Endometrial microvascular endothelial cells (primary cell): ENCODE results near the gene CDH3. TPM values are rescaled to one million over a fixed set of nuclear protein-coding genes. Genes with fewer than 3 reads are reported as not detected.
"Not testable (repeated sequence)": the region's sequence is repeated elsewhere in the genome, so short reads cannot be mapped to it uniquely, and the experiment has no call there.

Source experiments
- in situ Hi-C: cut with HindIII; loops from 2 replicates; pipeline ENCODE4 v1.10.0; 2017; ENCODE audit warnings: low sequenced_read_pairs, low pct_unique_long_range_greater_than_20kb; ENCODE audit errors: inconsistent ontology term
- total RNA-seq: library from RNA; depleted of rRNA; stranded (reverse); fragments of >200 nt; gene quantifications from one replicate; pipeline ENCODE4 v1.2.3, GENCODE V29; 2015; ENCODE audit errors: inconsistent ontology term

The CDH3 gene
- total RNA-seq, 1 donor from 2014 or later: not detected

- in situ Hi-C loops: no loop called here
These were observed 41.8 kb downstream of the CDH3 start for GRCh38 chr16:68686905-68687304.

- in situ Hi-C loops: no loop called here
These were observed 44.8 kb downstream of the CDH3 start for GRCh38 chr16:68689921-68690320.

DNA sequence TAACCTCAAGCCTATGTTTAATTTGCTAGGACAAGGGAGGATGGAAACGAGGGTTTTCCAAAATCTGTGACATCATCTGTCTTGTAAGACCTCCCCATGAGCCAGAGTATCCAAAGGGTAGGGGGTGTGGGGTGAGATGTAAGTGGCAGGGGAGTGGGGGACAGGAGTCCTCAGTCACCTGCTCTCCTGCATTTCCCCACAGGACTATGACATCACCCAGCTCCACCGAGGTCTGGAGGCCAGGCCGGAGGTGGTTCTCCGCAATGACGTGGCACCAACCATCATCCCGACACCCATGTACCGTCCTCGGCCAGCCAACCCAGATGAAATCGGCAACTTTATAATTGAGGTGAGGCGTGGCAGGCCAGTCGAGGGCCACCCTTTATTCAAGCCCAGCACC, 50.5 kb downstream of the CDH3 start:
- in situ Hi-C loops: no loop called here

DNA sequence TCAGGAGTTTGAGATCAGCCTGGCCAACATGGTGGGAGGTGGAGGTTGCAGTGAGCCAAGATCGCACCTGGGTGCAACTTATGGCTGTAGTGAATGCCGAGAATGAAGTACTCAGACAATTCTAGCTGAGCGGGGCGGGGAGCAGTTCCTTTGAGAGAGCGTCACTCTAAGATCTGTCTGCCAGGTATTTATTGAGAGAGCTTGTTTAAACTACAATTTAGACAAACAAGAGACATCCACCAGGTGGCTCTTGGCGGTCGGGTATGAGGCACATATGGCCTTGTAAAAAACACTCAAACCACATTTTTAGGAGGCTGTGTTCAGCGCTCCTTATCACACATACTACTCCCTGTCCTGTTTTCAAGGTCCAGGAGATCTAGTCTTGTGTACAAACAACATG, 51.4 kb downstream of the CDH3 start:
- in situ Hi-C loops: no loop called here

- in situ Hi-C loops: no loop called here
These were observed 53.0 kb downstream of the CDH3 start for GRCh38 chr16:68698091-68698490.

DNA sequence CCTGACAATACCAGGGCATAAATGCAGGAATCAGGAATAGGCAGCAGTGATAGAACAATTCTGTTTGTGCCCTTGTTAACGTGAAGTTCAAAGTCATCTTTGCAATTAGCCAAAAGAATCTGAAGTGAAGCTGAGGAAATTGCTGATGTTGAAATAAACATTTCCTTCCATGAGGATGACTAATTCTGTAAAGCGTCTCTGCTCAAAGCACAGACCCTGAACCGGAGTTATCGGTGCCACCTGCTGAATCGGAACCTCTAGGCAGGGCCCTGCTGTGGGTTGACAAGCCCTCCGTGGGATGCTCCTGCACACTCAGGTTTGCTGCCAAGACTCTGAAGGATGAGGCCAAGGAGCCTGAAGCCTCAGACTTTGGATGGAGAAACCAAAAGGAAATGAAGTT, 55.0 kb downstream of the CDH3 start:
- in situ Hi-C loops: no loop called here

GRCh38 chr16:68700831-68701230, 55.7 kb downstream of the CDH3 start:
- in situ Hi-C loops: no loop called here

- in situ Hi-C loops: no loop called here
These were observed 59.2 kb downstream of the CDH3 start for GRCh38 chr16:68704232-68704867.

DNA sequence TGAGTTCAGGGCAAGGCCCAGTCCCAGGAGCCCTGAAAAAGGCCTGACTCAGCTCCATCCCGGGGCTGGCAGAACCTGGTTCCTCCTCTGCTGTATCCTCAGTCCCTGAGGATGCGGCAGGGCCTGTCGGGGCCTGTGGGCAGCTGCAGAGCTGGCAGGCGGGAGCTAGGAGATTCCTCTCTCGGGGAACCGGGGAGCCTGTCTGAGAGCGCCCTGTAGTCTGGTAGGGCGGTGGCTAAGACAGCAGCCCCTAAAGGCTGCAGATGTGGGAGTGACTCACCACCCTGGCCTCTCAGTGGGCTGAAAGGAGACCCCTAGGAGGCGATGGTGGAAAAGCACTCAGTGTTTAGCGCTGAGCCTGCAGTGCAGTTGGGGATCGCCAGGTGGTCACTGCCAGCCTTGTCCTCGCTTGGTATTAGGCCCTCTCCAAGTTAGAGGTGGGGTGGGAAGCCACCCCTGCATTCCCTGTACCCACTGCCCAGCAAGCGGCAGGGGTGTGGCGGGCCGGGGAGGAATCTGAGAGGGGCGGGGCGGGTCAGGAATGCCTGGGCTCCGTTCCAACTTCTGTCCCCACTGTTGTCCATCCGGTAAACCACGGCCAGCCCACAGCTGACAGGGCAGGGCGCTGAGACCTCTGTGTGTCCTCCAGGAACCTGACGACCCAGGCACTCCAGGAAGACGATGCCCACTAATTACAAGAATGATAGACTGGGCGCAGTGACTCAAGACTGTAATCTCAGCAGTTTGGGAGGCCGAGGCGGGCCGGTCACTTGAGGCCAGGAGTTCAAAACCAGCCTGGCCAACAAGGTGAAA, 62.4 kb downstream of the CDH3 start:
- in situ Hi-C loops: no loop called here

GRCh38 chr16:68710211-68710610, 65.1 kb downstream of the CDH3 start:
- in situ Hi-C loops: no loop called here

GRCh38 chr16:68711421-68712139, 66.5 kb downstream of the CDH3 start:
- in situ Hi-C loops: no loop called here

- in situ Hi-C loops: no loop called here
These were observed 68.3 kb downstream of the CDH3 start for GRCh38 chr16:68713361-68713760.

- in situ Hi-C loops: no loop called here
These were observed 70.4 kb downstream of the CDH3 start for GRCh38 chr16:68715471-68715870.

DNA sequence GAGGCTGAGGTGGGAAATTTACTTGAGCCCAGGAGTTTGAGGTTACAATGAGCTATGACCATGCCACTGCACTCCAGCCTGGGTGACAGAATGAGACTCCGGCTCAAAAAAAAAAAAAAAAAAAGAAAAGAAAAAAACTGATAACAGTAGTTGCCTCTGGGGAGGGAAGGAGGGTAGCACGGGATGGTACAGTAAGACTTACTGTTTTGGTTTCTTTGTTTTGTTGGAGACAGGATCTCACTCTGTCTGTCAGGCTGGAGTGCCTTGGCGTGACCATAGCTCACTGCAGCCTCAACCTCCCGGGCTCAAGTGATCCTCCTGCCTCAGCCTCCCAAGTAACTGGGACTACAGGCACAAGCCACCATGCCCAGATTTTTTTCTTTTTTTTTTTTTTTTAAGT, 71.4 kb downstream of the CDH3 start:
- in situ Hi-C loops: not testable (repeated sequence)

DNA sequence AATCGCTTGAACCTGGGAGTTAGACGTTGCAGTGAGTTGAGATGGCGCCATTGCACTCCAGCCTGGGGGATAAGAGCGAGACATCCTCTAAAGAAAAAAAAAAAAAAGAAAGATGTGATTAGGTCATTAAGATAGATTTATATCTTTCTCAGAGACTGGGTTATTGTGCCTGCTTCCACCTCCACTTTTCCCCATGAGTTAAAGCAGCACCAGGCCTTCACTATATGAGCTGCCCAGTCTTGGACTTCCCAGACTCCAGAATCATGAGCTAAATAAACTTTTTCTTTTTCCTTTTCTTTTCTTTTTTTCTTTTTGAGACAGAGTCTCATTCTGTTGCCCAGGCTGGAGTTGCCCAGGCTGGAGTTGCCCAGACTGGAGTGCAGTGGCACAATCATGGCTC, 72.6 kb downstream of the CDH3 start:
- in situ Hi-C loops: no loop called here

DNA sequence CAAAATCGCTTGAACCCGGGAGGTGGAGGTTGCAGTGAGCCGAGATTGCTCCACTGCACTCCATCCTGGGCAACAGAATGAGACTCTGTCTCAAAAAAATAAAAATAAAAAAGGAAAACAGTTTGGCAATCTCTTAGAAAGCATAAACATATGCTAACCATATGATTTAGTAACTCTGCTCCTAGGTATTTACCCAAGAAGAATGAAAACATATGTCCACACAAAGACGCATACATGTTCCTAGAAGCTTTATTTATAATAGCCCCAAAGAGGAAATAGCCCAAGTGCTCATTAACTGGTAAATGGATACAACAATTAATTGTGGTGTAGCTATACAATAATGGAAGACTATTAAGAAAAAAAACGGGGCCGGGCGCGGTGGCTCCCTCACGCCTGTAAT, 73.5 kb downstream of the CDH3 start:
- in situ Hi-C loops: no loop called here

DNA sequence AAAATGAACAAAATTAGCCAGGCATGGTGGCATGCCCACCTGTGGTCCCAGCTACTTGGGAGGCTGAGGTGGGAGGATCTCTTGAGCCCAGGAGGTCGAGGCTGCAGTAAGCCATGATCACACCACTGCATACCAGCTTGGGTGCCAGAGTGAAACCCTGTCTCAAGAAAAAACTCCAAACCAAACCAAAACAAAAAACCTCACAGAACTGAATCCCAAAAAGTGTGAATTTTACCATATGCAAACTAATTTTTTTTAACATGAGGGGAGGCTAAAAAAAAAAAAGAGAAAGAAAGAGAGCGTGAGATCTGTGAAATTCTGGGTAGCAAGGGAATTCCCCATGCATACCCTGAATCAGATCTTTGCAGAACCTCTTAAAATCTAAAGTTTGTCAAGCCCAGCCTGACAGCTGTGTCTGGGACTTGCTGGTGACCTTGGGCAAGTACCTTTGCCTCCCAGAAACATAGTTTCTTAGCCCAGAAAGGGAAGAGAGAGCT, 74.9 kb downstream of the CDH3 start:
- in situ Hi-C loops: no loop called here

- in situ Hi-C loops: no loop called here
These were observed 77.3 kb downstream of the CDH3 start for GRCh38 chr16:68722119-68723024.

DNA sequence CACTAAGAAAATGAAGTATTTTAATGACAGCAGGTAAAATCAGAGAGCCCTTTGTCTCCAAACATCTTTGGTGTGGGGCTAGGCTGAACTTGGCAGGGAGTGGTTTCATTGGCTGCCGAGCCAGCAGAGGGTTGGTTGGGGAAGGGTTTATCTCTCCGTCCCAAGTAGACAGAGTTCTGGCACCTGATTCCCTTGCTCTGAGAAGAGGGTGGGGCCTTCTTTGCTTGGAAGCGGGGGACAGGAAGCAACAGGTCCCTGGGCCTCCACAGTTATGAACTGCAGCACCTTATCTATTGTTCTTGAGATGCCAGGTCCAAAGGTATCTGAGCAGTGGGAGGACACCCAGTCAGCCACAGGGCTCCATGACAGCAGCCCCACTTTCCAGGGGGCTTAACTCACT, 79.7 kb downstream of the CDH3 start:
- in situ Hi-C loops: no loop called here
